ENCODE data around the gene SNCAIP. TPM values are rescaled to one million over a fixed set of nuclear protein-coding genes. Genes with fewer than 3 reads are reported as not detected.

The SNCAIP gene
- total RNA-seq, 2 donors from 2014 or later: 8.1 to 9.5 TPM

DNA sequence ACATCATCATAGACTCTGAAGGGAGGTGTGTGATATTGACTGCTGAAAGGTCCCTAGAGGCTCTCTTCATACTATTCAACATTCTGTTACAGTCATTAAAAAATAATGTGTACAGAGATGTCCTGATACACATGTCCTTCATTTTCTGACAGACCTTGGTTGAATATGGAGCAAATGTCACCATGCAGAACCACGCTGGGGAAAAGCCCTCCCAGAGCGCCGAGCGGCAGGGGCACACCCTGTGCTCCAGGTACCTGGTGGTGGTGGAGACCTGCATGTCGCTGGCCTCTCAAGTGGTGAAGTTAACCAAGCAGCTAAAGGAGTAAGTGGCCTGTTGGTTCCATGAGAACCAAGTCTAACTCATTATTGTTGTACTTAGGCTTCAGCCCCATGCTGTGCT is 132.4 kb downstream of the SNCAIP start:
- H3K4me1 ChIP-seq: no peaks in the 10 kb centered on the region
- no peak overlapping the region for H3K27ac ChIP-seq
- no peaks in the 10 kb centered on the region for H3K27me3 ChIP-seq
- no peak for DNase-seq (ENCODE audit: low spot score)
- TF ChIP-seq, protein P1, sequence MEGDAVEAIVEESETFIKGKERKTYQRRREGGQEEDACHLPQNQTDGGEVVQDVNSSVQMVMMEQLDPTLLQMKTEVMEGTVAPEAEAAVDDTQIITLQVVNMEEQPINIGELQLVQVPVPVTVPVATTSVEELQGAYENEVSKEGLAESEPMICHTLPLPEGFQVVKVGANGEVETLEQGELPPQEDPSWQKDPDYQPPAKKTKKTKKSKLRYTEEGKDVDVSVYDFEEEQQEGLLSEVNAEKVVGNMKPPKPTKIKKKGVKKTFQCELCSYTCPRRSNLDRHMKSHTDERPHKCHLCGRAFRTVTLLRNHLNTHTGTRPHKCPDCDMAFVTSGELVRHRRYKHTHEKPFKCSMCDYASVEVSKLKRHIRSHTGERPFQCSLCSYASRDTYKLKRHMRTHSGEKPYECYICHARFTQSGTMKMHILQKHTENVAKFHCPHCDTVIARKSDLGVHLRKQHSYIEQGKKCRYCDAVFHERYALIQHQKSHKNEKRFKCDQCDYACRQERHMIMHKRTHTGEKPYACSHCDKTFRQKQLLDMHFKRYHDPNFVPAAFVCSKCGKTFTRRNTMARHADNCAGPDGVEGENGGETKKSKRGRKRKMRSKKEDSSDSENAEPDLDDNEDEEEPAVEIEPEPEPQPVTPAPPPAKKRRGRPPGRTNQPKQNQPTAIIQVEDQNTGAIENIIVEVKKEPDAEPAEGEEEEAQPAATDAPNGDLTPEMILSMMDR (IDR thresholded peaks at IDR 0.05): no peak
- H3K9me3 ChIP-seq: no peaks in the 10 kb centered on the region
- no peaks in the 10 kb centered on the region for H3K36me3 ChIP-seq
- H3K4me3 ChIP-seq: no peak overlapping the region

DNA sequence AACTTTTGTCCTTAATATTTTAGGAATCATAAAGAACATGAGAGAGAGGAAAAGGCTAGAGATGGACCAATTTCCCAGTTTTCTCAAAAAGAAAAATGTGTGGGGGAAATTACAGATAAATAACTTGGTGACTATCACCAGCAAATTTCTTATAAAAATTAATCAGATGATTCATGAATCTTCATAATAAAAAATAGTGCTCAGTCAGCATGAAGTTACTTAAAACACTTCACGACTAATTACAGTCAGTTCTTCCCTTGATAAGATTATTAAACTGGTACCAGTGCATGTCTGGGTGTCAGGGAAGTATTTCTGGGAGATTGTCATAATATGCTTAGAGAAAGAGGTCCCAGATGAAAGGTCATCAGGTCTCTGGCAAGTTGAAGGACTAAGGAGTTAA is 133.0 kb downstream of the SNCAIP start:
- Histone ChIP-seq H3K4me1 (no peaks in the 10 kb centered on the region), H3K27ac (no peak overlapping the region), H3K9me3 (no peaks in the 10 kb centered on the region), H3K4me3 (no peak overlapping the region), H3K36me3 (no peaks in the 10 kb centered on the region), H3K27me3 (no peaks in the 10 kb centered on the region)
- TF ChIP-seq, protein P1 (IDR thresholded peaks at IDR 0.05): no peak
- DNase-seq (ENCODE audit: low spot score): no peak

DNA sequence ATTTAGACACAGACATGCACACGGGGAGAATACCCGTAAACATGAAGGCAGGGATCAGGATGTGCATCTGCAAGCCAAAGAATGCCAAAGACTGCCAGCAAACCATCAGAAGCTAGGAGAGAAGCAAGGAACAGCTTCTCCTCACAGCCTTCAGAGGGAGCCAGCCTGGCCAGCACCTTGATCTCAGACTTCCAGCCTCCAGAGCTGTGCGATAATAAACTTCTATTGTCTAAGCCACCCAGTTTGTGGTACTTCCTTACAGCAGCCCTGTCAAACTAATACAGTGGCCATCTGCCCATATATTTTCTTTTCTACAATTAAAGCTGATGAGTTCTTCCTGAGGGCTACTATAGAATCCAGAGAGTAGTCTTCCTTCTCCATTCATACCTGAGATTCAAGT is 135.0 kb downstream of the SNCAIP start:
- Histone ChIP-seq H3K4me3 (no peak overlapping the region), H3K36me3 (no peaks in the 10 kb centered on the region), H3K4me1 (no peaks in the 10 kb centered on the region), H3K9me3 (no peaks in the 10 kb centered on the region), H3K27ac (no peak overlapping the region), H3K27me3 (no peaks in the 10 kb centered on the region)
- TF ChIP-seq, protein P1 (IDR thresholded peaks at IDR 0.05): no peak
- DNase-seq (ENCODE audit: low spot score): no peak

DNA sequence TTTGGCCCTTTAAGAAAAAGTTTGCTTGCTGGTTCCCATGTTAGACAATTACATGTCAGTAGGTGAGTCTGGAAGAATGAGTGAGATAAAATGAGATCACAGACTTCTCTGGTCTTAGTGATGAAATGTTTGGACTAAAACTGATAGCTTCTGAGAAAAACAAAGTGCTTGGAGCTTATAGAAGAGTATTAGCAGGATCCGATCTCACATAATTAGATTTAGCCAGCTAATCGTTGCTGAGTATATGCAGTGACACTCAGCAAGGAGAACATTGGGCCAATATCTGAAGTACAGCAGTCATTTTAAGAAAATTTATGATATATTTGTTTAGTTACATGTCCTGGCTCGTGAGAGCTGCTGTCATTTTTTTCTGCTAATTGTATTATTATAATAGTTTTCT is 135.8 kb downstream of the SNCAIP start:
- H3K27me3 ChIP-seq: no peaks in the 10 kb centered on the region
- H3K4me1 ChIP-seq: no peaks in the 10 kb centered on the region
- no peak for DNase-seq (ENCODE audit: low spot score)
- no peak overlapping the region for H3K4me3 ChIP-seq
- H3K27ac ChIP-seq: no peak overlapping the region
- H3K36me3 ChIP-seq: no peaks in the 10 kb centered on the region
- no peaks in the 10 kb centered on the region for H3K9me3 ChIP-seq
- TF ChIP-seq, protein P1 (IDR thresholded peaks at IDR 0.05): no peak

DNA sequence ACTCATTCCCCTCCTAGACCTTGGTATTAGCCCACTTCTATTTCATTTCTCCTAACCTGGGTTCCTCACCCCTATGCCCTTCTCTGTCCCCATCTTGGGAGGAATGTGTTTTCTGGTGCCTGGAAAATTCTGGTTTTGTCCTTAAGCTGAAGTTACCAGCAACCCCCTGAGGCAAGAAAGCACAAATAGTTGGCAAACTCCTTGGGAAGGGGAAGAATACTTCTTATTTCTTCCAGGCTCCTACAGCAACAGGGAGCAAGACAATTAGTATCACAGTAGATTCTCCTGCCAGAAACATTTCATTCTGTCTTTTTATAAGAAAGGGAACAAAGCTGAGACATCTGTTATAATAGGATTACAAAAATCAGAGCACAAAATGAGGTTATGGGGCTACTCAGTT is 142.5 kb downstream of the SNCAIP start:
- DNase-seq (ENCODE audit: low spot score): no peak
- H3K4me3 ChIP-seq: no peak overlapping the region
- TF ChIP-seq, protein P1 (IDR thresholded peaks at IDR 0.05): no peak
- no peaks in the 10 kb centered on the region for H3K27me3 ChIP-seq
- H3K9me3 ChIP-seq: no peaks in the 10 kb centered on the region
- H3K27ac ChIP-seq: no peak overlapping the region
- no peaks in the 10 kb centered on the region for H3K4me1 ChIP-seq
- no peaks in the 10 kb centered on the region for H3K36me3 ChIP-seq

DNA sequence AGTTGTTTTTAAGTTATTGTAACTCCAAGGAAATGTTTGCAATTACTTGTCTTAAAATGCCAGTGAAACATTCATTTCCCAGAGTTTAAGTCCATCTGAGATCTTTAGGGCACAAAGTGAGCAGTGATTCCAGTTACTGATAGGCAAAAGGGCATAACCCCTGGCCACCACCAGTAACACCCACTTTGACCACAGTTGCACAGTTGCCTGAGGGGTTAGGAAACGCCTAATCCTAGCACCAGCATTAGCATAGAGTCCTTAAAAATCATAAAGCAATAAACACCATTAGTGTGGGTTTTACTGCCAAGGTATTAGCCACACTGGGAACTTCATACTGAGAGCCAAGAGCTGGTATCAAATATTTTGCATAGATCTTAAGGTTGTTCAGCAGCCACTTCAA is 143.9 kb downstream of the SNCAIP start:
- TF ChIP-seq, protein P1 (IDR thresholded peaks at IDR 0.05): no peak
- DNase-seq (ENCODE audit: low spot score): no peak
- H3K4me1 ChIP-seq: no peaks in the 10 kb centered on the region
- no peaks in the 10 kb centered on the region for H3K9me3 ChIP-seq
- no peaks in the 10 kb centered on the region for H3K27me3 ChIP-seq
- no peak overlapping the region for H3K4me3 ChIP-seq
- H3K27ac ChIP-seq: no peak overlapping the region
- no peaks in the 10 kb centered on the region for H3K36me3 ChIP-seq

All from right atrium auricular region (tissue), 2 donors.